Activated CD8-positive, alpha-beta memory T cell treated with anti-CD3 and anti-CD28 coated beads for 1 hour (primary cell): ENCODE data around the gene ZNF644.
"Not testable (repeated sequence)": the region's sequence is repeated elsewhere in the genome, so short reads cannot be mapped to it uniquely, and the experiment has no call there.

Experiments used
- DNase-seq, 2 donors: peaks; one replicate each; pipeline ENCODE4 v3.0.0-alpha.2; 2020; ENCODE audit warnings: low read depth in 1 of 2; ENCODE audit errors: extremely low read depth in 1 of 2

The ZNF644 gene

DNA sequence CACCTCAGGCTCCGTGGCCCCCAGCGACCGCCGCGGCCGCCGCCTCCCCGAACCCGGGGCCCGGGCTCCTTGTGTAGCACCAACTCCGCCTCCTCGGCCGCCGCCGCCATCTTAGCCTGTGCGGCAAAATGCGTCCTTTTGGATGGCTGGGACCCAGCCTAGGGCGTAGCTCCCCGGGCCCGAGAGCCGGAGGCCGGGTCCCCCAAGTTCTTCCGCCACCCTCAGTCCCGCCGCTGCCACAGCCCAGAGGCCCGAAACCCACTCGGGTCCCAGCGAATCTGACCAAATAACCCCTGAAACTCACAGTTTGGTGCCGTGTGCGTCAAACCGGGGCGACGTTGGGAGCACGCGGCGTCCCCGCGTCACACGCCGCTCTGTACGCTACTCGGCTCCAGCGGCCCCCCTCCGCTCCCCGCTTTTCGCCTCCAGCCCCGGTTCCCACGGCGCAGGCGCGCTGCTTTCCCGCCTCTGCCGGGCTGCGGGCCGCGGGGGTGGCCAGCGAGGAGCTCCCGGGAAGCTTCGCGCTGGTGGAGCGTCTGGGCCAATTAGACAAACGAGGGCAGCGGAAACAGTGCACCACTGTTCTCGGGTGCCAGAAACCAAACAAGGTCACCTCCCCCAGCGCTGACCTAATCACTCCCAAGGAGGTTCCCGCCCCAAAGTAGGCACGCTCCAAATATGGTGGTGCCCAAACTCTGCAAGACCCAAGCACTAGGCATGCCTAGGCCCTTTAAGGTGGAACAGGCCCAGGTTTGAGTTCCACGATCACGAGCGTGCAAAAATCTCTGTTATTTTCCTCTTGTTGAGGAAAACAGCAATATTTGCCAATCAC lies at the start of gene ZNF644:
Gene ZNF644, minus strand, starts transcription at position 350 of the 832 bp plus-strand sequence. CDS start 39,682 bp downstream, outside the sequence.
- DNase-seq = peak; percentile 76

- DNase-seq = no peak
Observed at GRCh38 chr1:91070298-91070697, 48.5 kb upstream of the ZNF644 start.

DNA sequence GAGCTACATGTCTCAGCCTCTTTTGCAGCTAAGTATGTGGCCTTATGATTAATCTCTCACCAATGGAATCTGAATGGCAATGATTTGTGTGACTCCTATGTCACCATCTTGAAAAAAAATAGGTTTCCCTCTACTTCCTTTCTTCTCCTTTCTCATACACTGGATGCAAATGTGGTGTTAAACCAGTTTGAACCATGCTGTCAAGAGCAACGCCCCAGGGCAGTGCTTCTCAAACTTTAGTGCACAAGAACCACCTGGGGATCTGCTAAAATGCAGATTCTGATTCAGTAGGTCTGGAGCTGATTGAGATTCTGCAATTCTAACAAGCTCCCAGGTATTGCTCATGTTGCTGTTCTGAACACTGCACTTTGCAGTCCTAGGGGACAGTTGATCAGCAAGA lies 44.7 kb upstream of the ZNF644 start:
- DNase-seq = no peak

DNA sequence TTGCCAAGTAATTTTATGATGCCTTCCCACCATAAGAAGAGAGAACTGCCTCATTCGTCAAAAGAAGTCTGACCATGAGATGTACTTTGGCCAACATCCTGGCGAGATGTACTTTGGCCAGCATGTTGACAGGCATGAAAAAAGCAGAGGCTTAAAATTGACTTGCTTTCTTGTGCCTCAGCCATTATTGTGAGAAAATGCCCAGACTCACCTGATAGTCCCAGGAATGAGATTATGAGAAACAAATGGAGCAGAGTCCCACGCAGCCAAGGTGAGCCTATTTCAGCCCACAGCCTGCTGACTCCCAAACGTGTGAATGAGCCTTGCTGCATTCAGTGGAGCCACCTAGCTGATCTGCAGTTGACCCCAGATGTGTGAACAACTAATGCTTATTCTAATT lies 43.5 kb upstream of the ZNF644 start:
- no peak for DNase-seq

- DNase-seq = not testable (repeated sequence)
Observed at GRCh38 chr1:91063403-91063802, 41.6 kb upstream of the ZNF644 start.

DNA sequence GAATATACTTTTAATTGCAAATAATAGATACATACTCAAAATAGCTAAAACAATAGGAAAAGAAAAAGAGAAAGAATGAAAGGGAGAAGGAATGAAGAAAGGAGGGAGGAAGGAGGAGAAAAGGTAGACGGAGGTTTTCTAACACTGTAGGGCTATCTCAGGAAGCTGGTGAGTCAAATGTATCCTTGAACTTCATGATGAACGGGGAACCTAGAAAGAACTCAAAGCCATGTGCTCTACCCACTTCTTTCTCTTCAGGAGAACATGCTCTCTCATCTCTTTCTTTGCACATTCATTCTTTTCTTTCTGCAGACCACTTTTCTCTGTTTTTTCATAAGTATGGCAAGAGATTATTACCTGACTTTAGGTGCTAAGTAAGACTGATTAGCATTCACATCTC lies 37.3 kb upstream of the ZNF644 start:
- DNase-seq = no peak

DNA sequence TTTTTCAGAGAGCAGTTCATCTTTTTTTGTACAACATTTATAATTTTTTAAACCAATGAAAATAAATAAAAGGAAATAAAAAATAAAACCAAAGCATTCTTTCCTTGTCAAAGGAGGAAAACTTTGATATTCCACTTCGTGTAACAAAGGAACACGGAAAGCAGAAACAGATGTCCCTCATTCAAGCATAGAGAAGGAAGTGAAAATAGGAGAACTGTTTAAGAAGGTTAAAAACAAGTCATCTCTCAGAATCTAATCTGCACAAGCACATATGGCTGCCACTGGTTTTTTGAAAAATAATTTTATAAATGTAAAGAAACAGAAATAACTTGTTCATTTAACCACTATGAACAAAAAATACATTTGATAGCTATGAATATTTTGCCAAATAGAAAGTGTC lies 35.9 kb upstream of the ZNF644 start:
- no peak for DNase-seq

GRCh38 chr1:91054780-91055481 lies 33.1 kb upstream of the ZNF644 start:
- DNase-seq = no peak

- no peak for DNase-seq
Observed at GRCh38 chr1:91053630-91054029, 31.8 kb upstream of the ZNF644 start.

GRCh38 chr1:91049551-91049950 lies 27.7 kb upstream of the ZNF644 start:
- not testable (repeated sequence) for DNase-seq

- DNase-seq = no peak
Observed at GRCh38 chr1:91046766-91047165, 24.9 kb upstream of the ZNF644 start.

GRCh38 chr1:91045284-91045683 lies 23.4 kb upstream of the ZNF644 start:
- no peak for DNase-seq

DNA sequence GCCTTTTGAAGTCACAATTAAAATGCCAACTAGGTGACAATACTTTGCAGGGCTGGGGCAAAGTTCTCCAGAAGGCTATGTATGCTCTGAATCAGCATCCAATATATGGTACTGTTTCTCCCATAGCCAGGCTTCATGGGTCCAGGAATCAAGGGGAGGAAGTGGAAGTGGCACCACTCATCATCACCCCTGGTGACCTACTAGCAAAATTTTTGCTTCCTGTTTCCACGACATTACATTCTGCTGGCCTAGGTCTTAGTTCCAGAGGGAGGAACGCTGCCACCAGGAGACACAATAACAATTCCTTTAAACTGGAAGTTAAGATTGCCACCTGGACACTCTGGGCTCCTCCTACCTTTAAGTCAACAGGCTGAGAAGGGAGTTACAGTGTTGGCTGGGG lies 22.9 kb upstream of the ZNF644 start:
- not testable (repeated sequence) for DNase-seq

- DNase-seq = not testable (repeated sequence)
Observed at GRCh38 chr1:91042372-91042771, 20.5 kb upstream of the ZNF644 start.

DNA sequence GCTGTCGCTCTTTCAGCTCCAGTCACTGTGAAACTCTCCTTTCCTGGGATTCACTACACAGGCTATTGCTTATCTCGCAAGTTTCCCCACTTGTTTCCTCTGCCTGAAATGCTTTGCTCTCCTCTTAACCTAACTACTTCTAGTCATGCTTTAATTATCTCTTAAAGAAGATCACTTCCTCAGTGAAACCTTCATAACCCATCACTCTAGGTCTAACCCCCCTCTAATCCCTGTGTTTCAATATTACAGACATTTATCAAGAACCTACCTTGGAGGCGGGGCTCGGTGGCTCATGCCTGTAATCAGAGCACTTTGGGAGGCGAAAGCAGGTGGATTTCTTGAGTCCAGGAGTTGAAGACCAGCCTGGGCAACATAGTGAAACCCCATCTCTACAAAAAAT lies 16.7 kb upstream of the ZNF644 start:
- no peak for DNase-seq

DNA sequence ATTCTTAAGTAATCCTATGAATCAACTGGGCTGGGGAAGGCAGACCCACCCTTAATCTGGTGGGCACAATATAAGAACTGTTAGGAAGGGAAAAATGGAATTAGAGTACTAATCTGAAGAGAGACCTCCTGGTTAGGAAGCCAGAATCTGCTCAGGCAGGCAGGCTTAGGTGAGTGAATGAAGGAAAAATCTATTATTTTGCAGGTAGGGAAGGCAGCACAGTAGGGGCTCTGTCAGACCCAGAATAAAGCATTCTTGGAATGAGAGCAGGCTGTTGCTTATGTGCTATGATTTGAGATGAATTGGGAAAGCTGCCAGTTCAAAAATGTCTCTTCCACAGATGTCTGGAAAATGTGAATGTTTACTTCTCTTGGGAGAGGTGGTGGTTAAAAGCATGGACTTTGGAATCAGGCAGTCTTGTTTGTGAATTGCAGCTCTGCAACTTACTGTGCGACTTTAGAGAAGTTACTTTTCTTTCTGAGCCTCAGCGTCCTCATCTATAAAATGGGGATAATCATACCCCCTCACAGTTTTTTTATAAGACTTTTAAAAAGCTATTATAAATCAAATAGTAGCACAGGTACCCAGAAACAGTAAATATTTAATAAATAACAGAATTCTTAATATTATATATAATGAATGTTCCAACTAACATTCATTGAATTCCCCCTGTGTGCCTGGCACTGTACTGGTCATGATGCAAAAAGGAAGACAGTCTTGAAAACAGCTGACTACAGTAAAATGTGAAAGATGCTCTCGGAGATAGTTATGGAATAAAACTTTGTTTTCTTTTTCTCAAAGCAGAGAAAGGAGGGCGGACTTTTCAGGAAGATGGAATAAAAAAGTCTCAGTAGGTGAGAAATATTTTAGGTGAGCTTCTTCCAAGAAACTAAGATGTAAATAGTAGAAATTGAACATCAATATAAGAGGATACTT lies 15.3 kb upstream of the ZNF644 start:
- no peak for DNase-seq

GRCh38 chr1:91032349-91032748 lies 10.5 kb upstream of the ZNF644 start:
- DNase-seq = no peak

DNA sequence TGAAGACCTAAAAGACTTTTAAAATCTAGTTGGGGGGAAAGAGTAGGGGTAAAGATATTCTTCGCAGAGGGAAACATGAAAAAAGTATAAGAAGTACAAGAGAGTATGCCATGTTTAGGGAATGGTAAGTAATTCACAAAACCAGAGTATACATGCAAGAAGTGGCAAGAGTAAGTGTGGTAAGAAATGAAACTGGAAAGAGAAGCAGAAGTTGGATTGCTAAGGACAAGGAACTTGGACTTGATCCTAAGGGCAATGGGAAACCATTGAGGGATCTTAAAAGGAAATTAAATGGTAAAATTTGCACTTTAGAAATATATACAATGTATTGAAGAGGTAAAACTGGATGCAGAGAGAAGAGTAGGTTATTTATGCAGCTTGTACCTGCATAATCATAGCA lies 9.2 kb upstream of the ZNF644 start:
- no peak for DNase-seq

DNA sequence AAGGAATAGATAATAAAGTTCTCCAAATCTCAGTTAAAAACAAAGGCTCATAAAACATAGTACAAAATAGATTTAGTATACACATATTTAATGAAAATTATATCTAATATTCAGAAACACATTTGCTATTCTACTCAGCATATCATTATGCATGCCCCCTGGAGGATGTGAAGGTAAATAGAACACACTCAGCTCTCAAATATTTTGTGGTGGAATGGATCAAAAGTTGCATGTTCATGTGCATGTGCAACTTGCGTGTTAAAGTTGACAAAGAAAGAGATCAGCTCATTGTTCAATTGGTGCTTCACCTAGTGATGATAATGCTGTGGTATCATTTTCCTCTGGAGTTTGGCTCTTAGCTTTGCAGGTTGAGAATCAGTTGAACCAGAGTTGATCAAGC lies 4.9 kb upstream of the ZNF644 start:
- DNase-seq = no peak

- DNase-seq = no peak
Observed at GRCh38 chr1:91026320-91026719, 4.5 kb upstream of the ZNF644 start.

DNA sequence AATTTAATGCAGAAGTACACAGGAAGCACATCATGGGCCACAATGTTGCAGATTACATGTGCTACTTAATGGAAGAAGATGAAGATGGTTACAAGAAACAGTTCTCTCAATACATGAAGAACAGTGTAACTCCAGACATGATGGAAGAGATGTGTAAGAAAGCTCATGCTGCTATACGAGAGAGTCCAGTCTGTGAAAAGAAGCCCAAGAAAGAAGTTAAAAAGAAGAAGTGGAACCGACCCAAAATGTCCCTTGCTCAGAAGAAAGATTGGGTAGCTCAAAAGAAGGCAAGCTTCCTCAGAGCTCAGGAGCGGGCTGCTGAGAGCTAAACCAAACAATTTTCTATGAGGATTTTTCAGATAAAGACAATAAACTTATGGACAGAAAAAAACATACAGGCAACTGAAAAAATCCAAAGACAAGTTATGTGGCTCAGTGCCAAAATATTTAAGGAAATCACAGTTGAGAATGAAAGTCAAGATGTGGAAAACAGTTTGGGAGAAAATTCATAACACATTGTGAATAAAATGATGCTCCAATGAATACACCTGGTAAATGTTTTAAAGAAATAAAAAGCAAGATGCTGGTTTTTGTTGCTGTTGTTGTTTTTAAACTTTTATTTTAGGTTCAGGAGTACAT lies 2.8 kb upstream of the ZNF644 start:
- no peak for DNase-seq
